H1 (cell line): Measurements from ENCODE around the gene TLNRD1. TPM values are rescaled to one million over a fixed set of nuclear protein-coding genes. Genes with fewer than 3 reads are reported as not detected.

Experiments
- CTCF ChIA-PET: fragments of 300-600 bp; sonication (Branson Sonifier 250); formaldehyde crosslinking; loops from one replicate; lab custom pipeline; 2021; ENCODE audit not compliant: partially characterized antibody; lab: Charles Lee
- POLR2A ChIA-PET: fragments of 300-600 bp; sonication (Branson Sonifier 250); formaldehyde crosslinking; loops from one replicate; lab custom pipeline; 2021; ENCODE audit warnings: inconsistent platforms; ENCODE audit not compliant: partially characterized antibody; lab: Charles Lee
- DNase-seq, 2 experiments: peaks; one replicate each; pipeline versions ENCODE4 v3.0.0 to v3.0.0-alpha.2; 2010 to 2022; ENCODE audit warnings: low spot score in 2 of 2, low read depth in 1 of 2, mixed read lengths in 1 of 2
- FAIRE-seq: peaks from 2 replicates; lab custom pipeline; 2011; peaks lifted over from hg19 to GRCh38; lab: Jason Lieb, UNC
- H2AFZ ChIP-seq: 2 replicates; pipeline ENCODE4 v1.8.1; 2012; ENCODE audit warnings: low read length, inconsistent platforms
- H2AK5ac ChIP-seq: 2 replicates; pipeline ENCODE4 v1.6.1; 2013; ENCODE audit warnings: low read depth, low read length
- H2BK120ac ChIP-seq: replicated peaks from 2 replicates; pipeline ENCODE3; 2013; ENCODE audit warnings: low read depth, low read length, inconsistent platforms
- H2BK12ac ChIP-seq: 2 replicates; pipeline ENCODE4 v1.6.1; 2013; ENCODE audit warnings: low read depth, low read length
- H2BK15ac ChIP-seq: 2 replicates; pipeline ENCODE4 v1.6.1; 2013; ENCODE audit warnings: low read length
- H2BK20ac ChIP-seq: 2 replicates; pipeline ENCODE4 v1.6.1; 2013; ENCODE audit warnings: low read length
- H2BK5ac ChIP-seq: 2 replicates; pipeline ENCODE4 v1.6.1; 2013; ENCODE audit warnings: low read depth, low read length
- H3K14ac ChIP-seq: 2 replicates; pipeline ENCODE4 v1.6.1; 2013; ENCODE audit warnings: inconsistent platforms; ENCODE audit not compliant: insufficient read length
- H3K18ac ChIP-seq: 2 replicates; pipeline ENCODE4 v1.6.1; 2013; ENCODE audit warnings: low read length; ENCODE audit errors: extremely low read depth
- H3K23ac ChIP-seq: 2 replicates; pipeline ENCODE4 v1.6.1; 2013; ENCODE audit warnings: inconsistent platforms; ENCODE audit not compliant: insufficient read length
- H3K23me2 ChIP-seq: 2 replicates; pipeline ENCODE4 v1.6.1; 2013; ENCODE audit warnings: low read depth, low read length
- H3K27ac ChIP-seq: 2 replicates; pipeline ENCODE4 v1.6.1; 2011; ENCODE audit warnings: low read depth, low read length, inconsistent platforms
- H3K27me3 ChIP-seq, 4 experiments: replicated peaks in 1 of 4; 1 replicate in 1 of 4; 2 replicates in 3 of 4; pipeline versions ENCODE4 v1.6.1 to v1.8.1; 2011 to 2013; ENCODE audit warnings: low read length in 3 of 4, mild to moderate bottlenecking in 3 of 4, inconsistent platforms in 2 of 4, mixed read lengths in 2 of 4, moderate library complexity in 1 of 4; ENCODE audit not compliant: control insufficient read depth in 3 of 4, insufficient read depth in 3 of 4; ENCODE audit errors: extremely low read depth in 1 of 4
- H3K36me3 ChIP-seq, 4 experiments: 2 replicates each; pipeline versions ENCODE4 v1.6.1 to v1.8.1; 2011 to 2013; ENCODE audit warnings: mild to moderate bottlenecking in 4 of 4, low read length in 3 of 4, moderate library complexity in 2 of 4, control low read depth in 1 of 4, inconsistent platforms in 1 of 4; ENCODE audit not compliant: insufficient read depth in 4 of 4, control insufficient read depth in 2 of 4
- H3K4ac ChIP-seq: replicated peaks from 2 replicates; pipeline ENCODE3; 2013; ENCODE audit warnings: low read length, low read depth, mixed read lengths, inconsistent platforms; ENCODE audit not compliant: insufficient read length
- H3K4me1 ChIP-seq, 4 experiments: replicated peaks in 1 of 4; 1 replicate in 1 of 4; 2 replicates in 3 of 4; pipeline versions ENCODE4 v1.6.1 to v1.8.1; 2011 to 2013; ENCODE audit warnings: low read length in 3 of 4, inconsistent platforms in 2 of 4, mixed read lengths in 1 of 4; ENCODE audit not compliant: insufficient read depth in 4 of 4, control insufficient read depth in 3 of 4
- H3K4me2 ChIP-seq, 2 experiments: 2 replicates each; pipeline versions ENCODE4 v1.6.1 to v1.8.1; 2011 to 2013; ENCODE audit warnings: low read depth in 2 of 2, low read length in 2 of 2, control low read depth in 1 of 2, inconsistent platforms in 1 of 2, mild to moderate bottlenecking in 1 of 2; ENCODE audit not compliant: insufficient read depth in 1 of 2
- H3K4me3 ChIP-seq, 4 experiments: fragments of 200-600, 300-600 bp in 1 of 4; sonication (generic), shearing (Covaris generic), sonication (Bioruptor Twin) in 1 of 4; 2 replicates each; pipeline versions ENCODE4 v1.5.1 to v1.8.1; 2011 to 2016; ENCODE audit warnings: low read length in 4 of 4, low read depth in 3 of 4, control low read depth in 2 of 4, inconsistent platforms in 2 of 4, mild to moderate bottlenecking in 2 of 4, mixed read lengths in 1 of 4, moderate library complexity in 1 of 4; ENCODE audit not compliant: insufficient read depth in 2 of 4; ENCODE audit errors: extremely low read depth in 1 of 4
- H3K56ac ChIP-seq: replicated peaks from 2 replicates; pipeline ENCODE3; 2013; ENCODE audit warnings: low read depth, mild to moderate bottlenecking, mixed read lengths, low read length, inconsistent platforms; ENCODE audit not compliant: insufficient read length
- H3K79me1 ChIP-seq: 2 replicates; pipeline ENCODE4 v1.6.1; 2013; ENCODE audit warnings: low read depth, low read length, control low read depth
- H3K79me2 ChIP-seq, 2 experiments: 2 replicates each; pipeline versions ENCODE4 v1.6.1 to v1.8.1; 2012 to 2013; ENCODE audit warnings: low read length in 2 of 2, mild to moderate bottlenecking in 2 of 2, inconsistent platforms in 1 of 2; ENCODE audit not compliant: insufficient read depth in 2 of 2, control insufficient read depth in 1 of 2
- H3K9ac ChIP-seq, 4 experiments: replicated peaks in 1 of 4; 1 replicate in 1 of 4; 2 replicates in 3 of 4; pipeline versions ENCODE4 v1.6.1 to v1.8.1; 2011 to 2013; ENCODE audit warnings: low read depth in 3 of 4, low read length in 3 of 4, control low read depth in 2 of 4, mild to moderate bottlenecking in 2 of 4, moderate library complexity in 2 of 4, inconsistent platforms in 1 of 4; ENCODE audit errors: extremely low read depth in 1 of 4
- H3K9me3 ChIP-seq, 2 experiments: 2 replicates each; pipeline versions ENCODE4 v1.6.1 to v1.8.1; 2012 to 2013; ENCODE audit warnings: mild to moderate bottlenecking in 2 of 2, moderate library complexity in 2 of 2, control low read depth in 1 of 2, inconsistent platforms in 1 of 2, low read depth in 1 of 2, low read length in 1 of 2, mixed read lengths in 1 of 2; ENCODE audit not compliant: insufficient read depth in 2 of 2
- H4K20me1 ChIP-seq, 2 experiments: replicated peaks in 1 of 2; 2 replicates each; pipeline versions ENCODE3 to v1.8.1; 2011 to 2013; ENCODE audit warnings: inconsistent platforms in 2 of 2, low read length in 2 of 2, mild to moderate bottlenecking in 1 of 2; ENCODE audit not compliant: insufficient read depth in 2 of 2, control insufficient read depth in 1 of 2
- H4K5ac ChIP-seq: 2 replicates; pipeline ENCODE4 v1.6.1; 2013; ENCODE audit warnings: low read length, low read depth, mixed read lengths, inconsistent platforms; ENCODE audit not compliant: insufficient read length
- H4K8ac ChIP-seq: 2 replicates; pipeline ENCODE4 v1.8.0; 2013; ENCODE audit warnings: mild to moderate bottlenecking, moderate library complexity, low read length, inconsistent platforms; ENCODE audit not compliant: insufficient read depth; ENCODE audit errors: extremely low read depth
- H4K91ac ChIP-seq: replicated peaks from 2 replicates; pipeline ENCODE3; 2013; ENCODE audit warnings: low read length, mixed read lengths, inconsistent platforms; ENCODE audit not compliant: insufficient read length
- EZH2 ChIP-seq: fragments of 200-600 bp; sonication (generic); IDR thresholded peaks from 2 replicates; pipeline ENCODE4 v1.7.1; 2012; ENCODE audit warnings: low read depth, mild to moderate bottlenecking, moderate library complexity, low read length, inconsistent platforms; ENCODE audit not compliant: severe bottlenecking
- NRF1 ChIP-seq: IDR thresholded peaks from 2 replicates; pipeline ENCODE4 v1.6.1; 2011; ENCODE audit warnings: mild to moderate bottlenecking, low read depth, low read length, improper control_type of control experiment
- SP2 ChIP-seq: IDR thresholded peaks from 2 replicates; pipeline ENCODE4 v1.6.1; 2012; ENCODE audit warnings: mild to moderate bottlenecking, low read length, inconsistent platforms
- SP4 ChIP-seq: IDR thresholded peaks from 2 replicates; pipeline ENCODE4 v1.6.1; 2012; ENCODE audit warnings: low read length, inconsistent platforms
- SRF ChIP-seq: IDR thresholded peaks from 2 replicates; pipeline ENCODE4 v1.6.1; 2011; ENCODE audit warnings: mild to moderate bottlenecking, low read depth, low read length, moderate library complexity
- TEAD4 ChIP-seq: IDR thresholded peaks from 2 replicates; pipeline ENCODE4 v1.6.1; 2012; ENCODE audit warnings: low read depth, low read length, inconsistent platforms, mixed read lengths
- YY1 ChIP-seq: IDR thresholded peaks from 2 replicates; pipeline ENCODE4 v1.6.1; 2011; ENCODE audit warnings: low read depth, mild to moderate bottlenecking, low read length
- WGBS, 2 experiments: shearing (Covaris generic) in 1 of 2; methylation state at CpG; one replicate each; pipeline versions ENCODE4 v1.1.6 to v1.1.7; 2013 to 2015; ENCODE audit warnings: low lambda C conversion rate in 2 of 2, mixed read lengths in 2 of 2, inconsistent platforms in 1 of 2, low coverage in 1 of 2, missing lambda C conversion rate in 1 of 2; ENCODE audit not compliant: insufficient replicate concordance in 2 of 2, insufficient coverage in 1 of 2, insufficient read length in 1 of 2; ENCODE audit errors: extremely low coverage in 1 of 2, missing lambda C conversion rate in 1 of 2; 5-methylcytosine and 5-hydroxymethylcytosine counted together
- polyA plus RNA-seq, 7 experiments: library from polyadenylated mRNA; depleted of rRNA in 3 of 7; stranded (reverse) in 5 of 7; unstranded in 2 of 7; fragments of >200 nt in 5 of 7; fragments of 200-250 nt in 2 of 7; gene quantifications; 1 replicate in 5 of 7; 2 replicates in 1 of 7; 4 replicates in 1 of 7; pipeline versions ENCODE4 v1.2.1 to v1.2.3, GENCODE V29; 2011 to 2013; ENCODE audit warnings: missing spikeins in 2 of 7, mixed read lengths in 2 of 7
- total RNA-seq: library from RNA; stranded (reverse); fragmentation: NEBNext Ultra II Directional; extraction: Animal tissue kit (Norgen Biotek cat#: 25700); gene quantifications from 2 replicates; pipeline ENCODE4 v1.2.1, GENCODE V29; 2021
- TF ChIP-seq, protein P1 (sequence below): IDR thresholded peaks from 2 replicates; pipeline ENCODE4 v1.6.1; 2011; ENCODE audit warnings: low read depth, mild to moderate bottlenecking, low read length; ENCODE audit not compliant: insufficient read depth

The TLNRD1 gene
- total and polyA plus RNA-seq, 2 of the 8 experiments (the other 6 are each of a cell fraction or from before 2014, with no cell fraction given) = 12.2 to 20.5 TPM

DNA sequence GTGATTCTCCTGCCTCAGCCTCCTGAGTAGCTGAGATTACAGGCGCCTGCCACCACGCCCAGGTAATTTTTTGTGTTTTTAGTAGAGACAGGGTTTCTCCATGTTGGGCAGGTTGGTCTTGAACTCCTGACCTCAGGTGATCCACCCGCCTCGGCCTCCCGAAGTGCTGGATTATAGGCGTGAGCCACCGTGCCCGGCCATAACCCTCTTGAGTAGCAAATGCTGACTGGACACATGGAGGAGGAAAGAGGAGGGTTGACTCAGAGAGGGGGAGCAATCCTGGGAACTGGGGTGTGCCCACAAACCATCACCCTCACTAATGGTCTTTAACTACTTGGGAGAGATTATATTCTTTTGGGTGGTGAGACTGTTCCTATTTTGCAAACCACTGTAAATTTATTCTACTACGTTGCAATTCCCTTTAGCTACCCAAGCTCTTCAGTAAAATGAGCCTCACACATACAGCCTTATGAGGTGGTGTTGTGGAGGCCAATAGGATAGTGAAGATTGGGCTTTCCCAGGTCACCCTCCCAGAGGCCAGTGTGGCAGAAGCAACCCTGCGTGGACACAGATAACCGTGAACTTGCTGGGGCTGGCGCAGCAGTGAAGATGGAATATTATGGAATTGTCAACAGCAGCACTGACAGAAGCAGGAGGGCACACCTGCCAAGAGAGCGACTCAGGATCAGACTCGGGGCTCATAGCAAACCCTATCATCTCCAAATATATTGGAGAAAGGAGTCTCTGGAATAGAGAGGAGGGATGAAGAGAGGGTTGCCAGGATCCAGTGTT lies 37.4 kb downstream of the TLNRD1 start:
- Histone ChIP-seq H3K79me2 (no peaks in the 10 kb centered on the region), H3K23ac (no peak overlapping the region), H3K36me3 (no peaks in the 10 kb centered on the region), H2AFZ (no peak overlapping the region), H3K27ac (no peak overlapping the region), H4K8ac (no peak overlapping the region), H3K4me3 (no peak overlapping the region), H4K20me1 (no peaks in the 10 kb centered on the region), H3K4me2 (no peak overlapping the region), H2BK120ac (no peak overlapping the region), H2AK5ac (no peak overlapping the region), H3K56ac (no peak overlapping the region), H3K9me3 (no peaks in the 10 kb centered on the region), H3K9ac (no peak overlapping the region), H3K79me1 (no peaks in the 10 kb centered on the region), H3K4ac (no peak overlapping the region), H2BK12ac (no peak overlapping the region), H2BK5ac (no peak overlapping the region), H3K27me3 (no peaks in the 10 kb centered on the region), H2BK15ac (no peak overlapping the region), H3K23me2 (no peaks in the 10 kb centered on the region), H3K14ac (no peak overlapping the region), H3K4me1 (no peaks in the 10 kb centered on the region), H3K18ac (no peak overlapping the region), H4K91ac (no peak overlapping the region), H4K5ac (no peak overlapping the region), H2BK20ac (no peak overlapping the region)
- no peak for FAIRE-seq
- POLR2A ChIA-PET = interaction anchor here (0.6 kb wide), 1 partner anchor 181 kb away, joined by 3 read pairs; no protein-coding TSS in a partner anchor
- CTCF ChIA-PET = interaction anchor here (0.6 to 1.8 kb wide), 4 partner anchors 8 to 443 kb away, joined by 3 to 8 read pairs (median 4); no protein-coding TSS in a partner anchor
- 88% methylated on average over 14 of the region's 14 CpGs; no CpG with 5 or more reads in 1 of the 2 experiments for WGBS, 2 experiments
- DNase-seq = no peak
- TF ChIP-seq, protein P1, sequence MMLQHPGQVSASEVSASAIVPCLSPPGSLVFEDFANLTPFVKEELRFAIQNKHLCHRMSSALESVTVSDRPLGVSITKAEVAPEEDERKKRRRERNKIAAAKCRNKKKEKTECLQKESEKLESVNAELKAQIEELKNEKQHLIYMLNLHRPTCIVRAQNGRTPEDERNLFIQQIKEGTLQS = no peak
- no peak for TF ChIP-seq SP2
- no peak for TF ChIP-seq NRF1
- no peak for TF ChIP-seq SP4
- no peak for TF ChIP-seq SRF
- no peak for TF ChIP-seq YY1
- no peak for TF ChIP-seq TEAD4
- TF ChIP-seq EZH2 = no peak
